HepG2 (cell line): ENCODE measurements around the gene SHQ1. TPM values are rescaled to one million over a fixed set of nuclear protein-coding genes. Genes with fewer than 3 reads are reported as not detected.

Experiments used
- ATAC-seq: fragments of 200-7000 bp; cut with Tn5 transposase; 3 replicates; pipeline ENCODE4 v1.9.1; 2020; ENCODE audit warnings: mild to moderate bottlenecking, moderate library complexity
- BruUV-seq: library from RNA; stranded (reverse); fragments of 400-500 nt; replicated peaks from 2 replicates; lab custom pipeline; 2021; lab: Mats Ljungman, UMichigan
- CTCF ChIA-PET: fragments of 300-600 bp; formaldehyde crosslinking; extraction: SDS; loops from one replicate; lab custom pipeline; 2021; ENCODE audit warnings: low total read pairs, inconsistent platforms, low intra/inter-chr PET ratio; lab: Yijun Ruan, JAX
- POLR2A ChIA-PET: fragments of 350-600 bp; sonication (Branson Sonifier 250); formaldehyde crosslinking; loops from one replicate; lab custom pipeline; 2020; ENCODE audit warnings: antibody characterized with exemption, inconsistent platforms; lab: Yijun Ruan, JAX
- DNase-seq: peaks from one replicate; pipeline ENCODE4 v3.0.0-alpha.2; 2015; ENCODE audit warnings: low spot score
- FAIRE-seq: peaks from 3 replicates; lab custom pipeline; 2011; peaks lifted over from hg19 to GRCh38; lab: Jason Lieb, UNC
- H2AFZ ChIP-seq: one replicate; pipeline ENCODE4 v1.6.1; 2011; ENCODE audit warnings: low read length, inconsistent platforms
- H3K27ac ChIP-seq: fragments of 300-600 bp; 3 replicates; pipeline ENCODE4 v1.8.0; 2011; ENCODE audit warnings: mixed run types, mild to moderate bottlenecking, mixed read lengths, low read length, inconsistent platforms; ENCODE audit not compliant: insufficient read depth; ENCODE audit errors: extremely low read length
- H3K27me3 ChIP-seq, 2 experiments: fragments of 200-600 bp in 1 of 2; 2 replicates in 1 of 2; 3 replicates in 1 of 2; pipeline versions ENCODE4 v1.6.0 to v1.8.0; 2011; ENCODE audit warnings: low read length in 2 of 2, mild to moderate bottlenecking in 2 of 2, moderate library complexity in 2 of 2, inconsistent platforms in 1 of 2; ENCODE audit not compliant: insufficient read depth in 2 of 2, control insufficient read depth in 1 of 2
- H3K36me3 ChIP-seq, 2 experiments: fragments of 200-600 bp in 1 of 2; replicated peaks in 1 of 2; 2 replicates in 1 of 2; 3 replicates in 1 of 2; pipeline versions ENCODE4 v1.5.1 to v1.8.0; 2011; ENCODE audit warnings: low read length in 2 of 2, inconsistent platforms in 1 of 2; ENCODE audit not compliant: insufficient read depth in 2 of 2, control insufficient read depth in 1 of 2
- H3K4me1 ChIP-seq: 2 replicates; pipeline ENCODE4 v1.5.1; 2012; ENCODE audit warnings: low read length, inconsistent platforms; ENCODE audit not compliant: insufficient read depth
- H3K4me2 ChIP-seq: 2 replicates; pipeline ENCODE4 v1.6.0; 2011; ENCODE audit warnings: low read depth, low read length, inconsistent platforms
- H3K4me3 ChIP-seq, 3 experiments: fragments of 200-600 bp in 1 of 3; sonication (generic), shearing (Covaris generic) in 1 of 3; replicated peaks in 1 of 3; 2 replicates each; pipeline ENCODE4 v1.5.1; 2011 to 2016; ENCODE audit warnings: low read length in 3 of 3, inconsistent platforms in 2 of 3, low read depth in 2 of 3, mild to moderate bottlenecking in 2 of 3, control low read depth in 1 of 3, mixed read lengths in 1 of 3; ENCODE audit not compliant: insufficient read depth in 1 of 3
- H3K79me2 ChIP-seq: one replicate; pipeline ENCODE4 v1.6.1; 2011; ENCODE audit warnings: low read length, inconsistent platforms; ENCODE audit not compliant: insufficient read depth
- H3K9ac ChIP-seq: 2 replicates; pipeline ENCODE4 v1.6.0; 2011; ENCODE audit warnings: mild to moderate bottlenecking, low read depth, low read length, inconsistent platforms; ENCODE audit not compliant: insufficient read depth
- H3K9me3 ChIP-seq: 2 replicates; pipeline ENCODE4 v1.5.1; 2012; ENCODE audit warnings: mild to moderate bottlenecking, low read length
- H4K20me1 ChIP-seq: 2 replicates; pipeline ENCODE4 v1.6.0; 2011; ENCODE audit warnings: inconsistent platforms, mild to moderate bottlenecking, low read length, moderate library complexity; ENCODE audit not compliant: insufficient read depth
- TAF15 ChIP-seq: fragments of 200-400 bp; formaldehyde crosslinking; IDR thresholded peaks from one replicate; pipeline ENCODE4 v1.6.1; 2018; ENCODE audit warnings: mild to moderate bottlenecking, low read depth, low read length; ENCODE audit not compliant: poor library complexity, severe bottlenecking
- XBP1 ChIP-seq: sonication (generic); formaldehyde crosslinking; IDR thresholded peaks from 2 replicates; pipeline ENCODE4 v1.5.0; 2020; ENCODE audit warnings: missing genetic modification reagents
- ZC3H13 ChIP-seq: sonication (generic); formaldehyde crosslinking; IDR thresholded peaks from 2 replicates; pipeline ENCODE4 v1.8.1; 2023; ENCODE audit warnings: mild to moderate bottlenecking, missing genetic modification reagents, moderate library complexity
- ZKSCAN1 ChIP-seq: fragments of 150-350 bp; IDR thresholded peaks from 2 replicates; pipeline ENCODE4 v1.6.1; 2014; ENCODE audit warnings: low read length
- ZMYM4 ChIP-seq: sonication (generic); formaldehyde crosslinking; IDR thresholded peaks from 2 replicates; pipeline ENCODE4 v1.8.1; 2023; ENCODE audit warnings: mild to moderate bottlenecking, missing genetic modification reagents
- ZNF20 ChIP-seq: sonication (generic); formaldehyde crosslinking; IDR thresholded peaks from 2 replicates; pipeline ENCODE4 v1.4.0; 2020; ENCODE audit warnings: mild to moderate bottlenecking, moderate library complexity, missing genetic modification reagents
- ZNF460 ChIP-seq: sonication (generic); formaldehyde crosslinking; IDR thresholded peaks from 2 replicates; pipeline ENCODE4 v1.5.1; 2020; ENCODE audit warnings: missing genetic modification reagents, mild to moderate bottlenecking, borderline replicate concordance
- ZNF7 ChIP-seq: IDR thresholded peaks from 2 replicates; pipeline ENCODE4 v1.6.1; 2016; ENCODE audit warnings: missing biosample characterization, missing genetic modification reagents
- ZNF720 ChIP-seq: sonication (generic); formaldehyde crosslinking; IDR thresholded peaks from 2 replicates; pipeline ENCODE4 v1.4.0; 2020; ENCODE audit warnings: missing genetic modification reagents
- ZNF782 ChIP-seq: sonication (generic); formaldehyde crosslinking; IDR thresholded peaks from 2 replicates; pipeline ENCODE4 v1.4.0; 2020; ENCODE audit warnings: missing genetic modification reagents, mild to moderate bottlenecking, borderline replicate concordance
- WGBS: methylation state at CpG from one replicate; pipeline ENCODE4 v1.1.6; 2017; ENCODE audit warnings: low lambda C conversion rate; 5-methylcytosine and 5-hydroxymethylcytosine counted together
- in situ Hi-C: cut with HindIII; loops from 2 replicates; pipeline ENCODE4 v1.10.0; 2017; ENCODE audit warnings: low pct_unique_long_range_greater_than_20kb; ENCODE audit not compliant: extremely low pct_ligation_motif_present
- intact Hi-C: fragments of 100-400 bp; cut with micrococcal nuclease; formaldehyde crosslinking; loops from one replicate; pipeline ENCODE4 v1.10.0; 2022; ENCODE audit not compliant: unreplicated experiment
- polyA plus RNA-seq, 8 experiments: library from polyadenylated mRNA; depleted of rRNA in 3 of 8; stranded (reverse) in 7 of 8; unstranded in 1 of 8; fragments of >200 nt; fragmentation: Illumina TruSeq in 4 of 8; extraction: Trizol in 4 of 8; gene quantifications; 2 replicates each; pipeline versions ENCODE4 v1.2.1 to v1.2.3, GENCODE V29; 2011 to 2016; ENCODE audit warnings: low read depth in 4 of 8, missing spikeins in 1 of 8, mixed read lengths in 1 of 8; ENCODE audit not compliant: insufficient read depth in 1 of 8
- total RNA-seq, 5 experiments: library from RNA; depleted of rRNA; stranded (reverse); fragments of >200 nt; fragmentation: Illumina TruSeq; extraction: Trizol; gene quantifications; 2 replicates each; pipeline ENCODE4 v1.2.3, GENCODE V29; 2016; ENCODE audit warnings: low read depth in 1 of 5
- TF ChIP-seq, protein P1 (sequence below): sonication (generic); formaldehyde crosslinking; IDR thresholded peaks from 2 replicates; pipeline ENCODE4 v1.8.0; 2022; ENCODE audit warnings: missing genetic modification reagents, low read depth, mild to moderate bottlenecking, borderline replicate concordance
- TF ChIP-seq, protein P2 (sequence below): fragments of 450-650 bp; IDR thresholded peaks from 2 replicates; pipeline ENCODE4 v1.6.1; 2017; ENCODE audit warnings: mild to moderate bottlenecking
- TF ChIP-seq, protein P3 (sequence below): sonication (generic); formaldehyde crosslinking; IDR thresholded peaks from 2 replicates; pipeline ENCODE4 v1.4.0; 2020; ENCODE audit warnings: missing genetic modification reagents, borderline replicate concordance
- TF ChIP-seq, protein P4 (sequence below): IDR thresholded peaks from 2 replicates; pipeline ENCODE4 v1.6.1; 2016; ENCODE audit warnings: low read depth

Gene SHQ1
- total and polyA plus RNA-seq, 2 of the 13 experiments (the other 11 are each of a cell fraction or from before 2014, with no cell fraction given), result 5.5 to 20.3 TPM

DNA sequence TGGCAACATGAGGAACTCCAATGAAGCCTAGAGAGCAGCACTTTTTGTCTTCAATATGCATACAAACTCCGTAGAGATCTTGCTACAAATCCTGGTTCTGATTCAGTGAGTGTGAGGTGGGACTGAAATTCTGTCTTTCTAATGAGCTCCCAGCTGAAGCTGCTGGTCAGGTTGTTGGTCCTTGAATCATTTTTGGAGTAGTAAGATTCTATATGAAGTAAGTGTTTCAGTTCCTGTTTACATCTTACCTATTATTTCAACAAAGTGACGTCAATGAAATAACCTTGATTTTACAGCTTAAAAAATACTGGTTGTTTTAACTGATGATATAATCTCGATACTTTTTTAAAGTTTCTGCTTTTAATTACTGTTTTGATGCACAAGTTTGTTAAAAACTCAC is 33.9 kb downstream of the SHQ1 start (continued):
- TF ChIP-seq ZNF460 (CRISPR knock-in tag) (no peak), ZNF782 (no peak)
- TF ChIP-seq, protein P1, sequence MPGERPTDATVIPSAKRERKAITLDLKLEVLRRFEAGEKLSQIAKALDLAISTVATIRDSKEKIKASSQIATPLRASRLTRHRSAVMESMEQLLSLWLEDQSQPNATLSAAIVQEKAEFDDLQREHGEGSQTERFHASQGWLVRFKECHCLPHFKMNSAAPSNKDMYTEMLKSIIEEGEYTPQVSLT (CRISPR knock-in tag), result no peak

DNA sequence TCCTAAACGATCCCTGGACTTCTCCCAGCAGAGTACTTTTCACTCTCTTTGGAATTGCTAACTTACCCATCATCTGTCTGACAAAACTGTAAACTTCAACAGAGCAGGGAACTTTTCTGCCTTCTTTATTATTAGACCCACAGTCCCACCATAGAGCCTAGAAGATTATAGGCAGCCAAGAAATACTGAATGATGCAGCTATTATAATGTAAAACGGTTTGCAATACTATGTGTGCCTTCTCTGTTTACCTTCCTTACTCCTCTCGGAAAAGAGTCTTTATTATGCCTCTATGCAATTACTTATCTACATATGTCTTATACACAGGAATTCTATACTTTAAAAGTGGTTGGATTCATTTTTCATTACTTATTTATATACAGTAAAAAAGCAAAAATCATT is 36.0 kb downstream of the SHQ1 start:
- intact Hi-C loops, result no loop called here
- no peak overlapping the region for H3K4me2 ChIP-seq
- H3K79me2 ChIP-seq, result no peaks in the 10 kb centered on the region
- CTCF ChIA-PET, result no interaction called here
- no peak for ATAC-seq
- H3K9me3 ChIP-seq, result no peaks in the 10 kb centered on the region
- H3K4me1 ChIP-seq, result no peaks in the 10 kb centered on the region
- H3K4me3 ChIP-seq, result no peak overlapping the region
- no TSS peak for BruUV-seq
- POLR2A ChIA-PET, result no interaction called here
- in situ Hi-C loops, result loop anchor here (25.0 kb wide), 2 partner anchors 850 to 1100 kb away; no protein-coding TSS in a partner anchor
- no peaks in the 10 kb centered on the region for H4K20me1 ChIP-seq
- H3K27me3 ChIP-seq, result no peaks in the 10 kb centered on the region
- H3K9ac ChIP-seq, result no peak overlapping the region
- no peak for FAIRE-seq
- no peak overlapping the region for H2AFZ ChIP-seq
- no peak overlapping the region for H3K27ac ChIP-seq
- TF ChIP-seq TAF15 (no peak), ZC3H13 (CRISPR knock-in tag) (no peak), ZNF20 (no peak), ZNF720 (CRISPR knock-in tag) (no peak), ZNF7 (CRISPR knock-in tag) (no peak), ZKSCAN1 (no peak), ZMYM4 (CRISPR knock-in tag) (no peak), XBP1 (CRISPR knock-in tag) (no peak)
- TF ChIP-seq, protein P2, sequence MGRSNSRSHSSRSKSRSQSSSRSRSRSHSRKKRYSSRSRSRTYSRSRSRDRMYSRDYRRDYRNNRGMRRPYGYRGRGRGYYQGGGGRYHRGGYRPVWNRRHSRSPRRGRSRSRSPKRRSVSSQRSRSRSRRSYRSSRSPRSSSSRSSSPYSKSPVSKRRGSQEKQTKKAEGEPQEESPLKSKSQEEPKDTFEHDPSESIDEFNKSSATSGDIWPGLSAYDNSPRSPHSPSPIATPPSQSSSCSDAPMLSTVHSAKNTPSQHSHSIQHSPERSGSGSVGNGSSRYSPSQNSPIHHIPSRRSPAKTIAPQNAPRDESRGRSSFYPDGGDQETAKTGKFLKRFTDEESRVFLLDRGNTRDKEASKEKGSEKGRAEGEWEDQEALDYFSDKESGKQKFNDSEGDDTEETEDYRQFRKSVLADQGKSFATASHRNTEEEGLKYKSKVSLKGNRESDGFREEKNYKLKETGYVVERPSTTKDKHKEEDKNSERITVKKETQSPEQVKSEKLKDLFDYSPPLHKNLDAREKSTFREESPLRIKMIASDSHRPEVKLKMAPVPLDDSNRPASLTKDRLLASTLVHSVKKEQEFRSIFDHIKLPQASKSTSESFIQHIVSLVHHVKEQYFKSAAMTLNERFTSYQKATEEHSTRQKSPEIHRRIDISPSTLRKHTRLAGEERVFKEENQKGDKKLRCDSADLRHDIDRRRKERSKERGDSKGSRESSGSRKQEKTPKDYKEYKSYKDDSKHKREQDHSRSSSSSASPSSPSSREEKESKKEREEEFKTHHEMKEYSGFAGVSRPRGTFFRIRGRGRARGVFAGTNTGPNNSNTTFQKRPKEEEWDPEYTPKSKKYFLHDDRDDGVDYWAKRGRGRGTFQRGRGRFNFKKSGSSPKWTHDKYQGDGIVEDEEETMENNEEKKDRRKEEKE, result no peak
- TF ChIP-seq, protein P3, sequence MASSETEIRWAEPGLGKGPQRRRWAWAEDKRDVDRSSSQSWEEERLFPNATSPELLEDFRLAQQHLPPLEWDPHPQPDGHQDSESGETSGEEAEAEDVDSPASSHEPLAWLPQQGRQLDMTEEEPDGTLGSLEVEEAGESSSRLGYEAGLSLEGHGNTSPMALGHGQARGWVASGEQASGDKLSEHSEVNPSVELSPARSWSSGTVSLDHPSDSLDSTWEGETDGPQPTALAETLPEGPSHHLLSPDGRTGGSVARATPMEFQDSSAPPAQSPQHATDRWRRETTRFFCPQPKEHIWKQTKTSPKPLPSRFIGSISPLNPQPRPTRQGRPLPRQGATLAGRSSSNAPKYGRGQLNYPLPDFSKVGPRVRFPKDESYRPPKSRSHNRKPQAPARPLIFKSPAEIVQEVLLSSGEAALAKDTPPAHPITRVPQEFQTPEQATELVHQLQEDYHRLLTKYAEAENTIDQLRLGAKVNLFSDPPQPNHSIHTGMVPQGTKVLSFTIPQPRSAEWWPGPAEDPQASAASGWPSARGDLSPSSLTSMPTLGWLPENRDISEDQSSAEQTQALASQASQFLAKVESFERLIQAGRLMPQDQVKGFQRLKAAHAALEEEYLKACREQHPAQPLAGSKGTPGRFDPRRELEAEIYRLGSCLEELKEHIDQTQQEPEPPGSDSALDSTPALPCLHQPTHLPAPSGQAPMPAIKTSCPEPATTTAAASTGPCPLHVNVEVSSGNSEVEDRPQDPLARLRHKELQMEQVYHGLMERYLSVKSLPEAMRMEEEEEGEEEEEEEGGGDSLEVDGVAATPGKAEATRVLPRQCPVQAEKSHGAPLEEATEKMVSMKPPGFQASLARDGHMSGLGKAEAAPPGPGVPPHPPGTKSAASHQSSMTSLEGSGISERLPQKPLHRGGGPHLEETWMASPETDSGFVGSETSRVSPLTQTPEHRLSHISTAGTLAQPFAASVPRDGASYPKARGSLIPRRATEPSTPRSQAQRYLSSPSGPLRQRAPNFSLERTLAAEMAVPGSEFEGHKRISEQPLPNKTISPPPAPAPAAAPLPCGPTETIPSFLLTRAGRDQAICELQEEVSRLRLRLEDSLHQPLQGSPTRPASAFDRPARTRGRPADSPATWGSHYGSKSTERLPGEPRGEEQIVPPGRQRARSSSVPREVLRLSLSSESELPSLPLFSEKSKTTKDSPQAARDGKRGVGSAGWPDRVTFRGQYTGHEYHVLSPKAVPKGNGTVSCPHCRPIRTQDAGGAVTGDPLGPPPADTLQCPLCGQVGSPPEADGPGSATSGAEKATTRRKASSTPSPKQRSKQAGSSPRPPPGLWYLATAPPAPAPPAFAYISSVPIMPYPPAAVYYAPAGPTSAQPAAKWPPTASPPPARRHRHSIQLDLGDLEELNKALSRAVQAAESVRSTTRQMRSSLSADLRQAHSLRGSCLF, result no peak
- TF ChIP-seq, protein P4, sequence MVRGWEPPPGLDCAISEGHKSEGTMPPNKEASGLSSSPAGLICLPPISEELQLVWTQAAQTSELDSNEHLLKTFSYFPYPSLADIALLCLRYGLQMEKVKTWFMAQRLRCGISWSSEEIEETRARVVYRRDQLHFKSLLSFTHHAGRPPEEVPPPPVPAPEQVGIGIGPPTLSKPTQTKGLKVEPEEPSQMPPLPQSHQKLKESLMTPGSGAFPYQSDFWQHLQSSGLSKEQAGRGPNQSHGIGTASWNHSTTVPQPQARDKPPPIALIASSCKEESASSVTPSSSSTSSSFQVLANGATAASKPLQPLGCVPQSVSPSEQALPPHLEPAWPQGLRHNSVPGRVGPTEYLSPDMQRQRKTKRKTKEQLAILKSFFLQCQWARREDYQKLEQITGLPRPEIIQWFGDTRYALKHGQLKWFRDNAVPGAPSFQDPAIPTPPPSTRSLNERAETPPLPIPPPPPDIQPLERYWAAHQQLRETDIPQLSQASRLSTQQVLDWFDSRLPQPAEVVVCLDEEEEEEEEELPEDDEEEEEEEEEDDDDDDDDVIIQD, result no peak
- H3K36me3 ChIP-seq, result peaks cover 3 to 13% of the 10 kb centered on the region in 2 experiments; a peak in 3 of 5 replicates
- no peak for DNase-seq
- WGBS, result 92% methylated on average over 3 of the region's 3 CpGs
